Endothelial cell of umbilical vein (primary cell): ENCODE measurements around the gene OR6B2. TPM values are rescaled to one million over a fixed set of nuclear protein-coding genes. Genes with fewer than 3 reads are reported as not detected.

Source experiments
- BruUV-seq: library from RNA; stranded (reverse); fragments of 400-500 nt; replicated peaks from 2 replicates; lab custom pipeline; 2021; lab: Mats Ljungman, UMichigan
- CTCF ChIA-PET: fragments of 300-600, 350-600 bp; sonication (Branson Sonifier 250); formaldehyde crosslinking; loops from one replicate; lab custom pipeline; 2021; ENCODE audit warnings: antibody characterized with exemption, inconsistent platforms; lab: Charles Lee
- POLR2A ChIA-PET: fragments of 300-600, 350-600 bp; sonication (Branson Sonifier 250); formaldehyde crosslinking; loops from one replicate; lab custom pipeline; 2021; ENCODE audit warnings: antibody characterized with exemption, inconsistent platforms; lab: Charles Lee
- DNase-seq: peaks from one replicate; pipeline ENCODE4 v3.0.0-alpha.2; 2011; ENCODE audit warnings: low read depth, low spot score
- FAIRE-seq: peaks from 2 replicates; lab custom pipeline; 2011; peaks lifted over from hg19 to GRCh38; lab: Jason Lieb, UNC
- H2AFZ ChIP-seq: 2 replicates; pipeline ENCODE4 v1.6.0; 2012; ENCODE audit warnings: low read depth, low read length, control low read depth, inconsistent platforms
- H3K27ac ChIP-seq: 2 replicates; pipeline ENCODE4 v1.5.1; 2011; ENCODE audit warnings: low read depth, mild to moderate bottlenecking, control low read depth, low read length, moderate library complexity; ENCODE audit not compliant: insufficient read depth
- H3K27me3 ChIP-seq, 2 experiments: 2 replicates each; pipeline versions ENCODE4 v1.6.0 to v1.6.1; 2011; ENCODE audit warnings: low read length in 2 of 2, mixed read lengths in 1 of 2; ENCODE audit not compliant: control insufficient read depth in 2 of 2, insufficient read depth in 2 of 2
- H3K36me3 ChIP-seq, 2 experiments: 2 replicates in 1 of 2; 3 replicates in 1 of 2; pipeline ENCODE4 v1.5.1; 2011; ENCODE audit warnings: low read length in 2 of 2, mild to moderate bottlenecking in 1 of 2, moderate library complexity in 1 of 2; ENCODE audit not compliant: control insufficient read depth in 2 of 2, insufficient read depth in 2 of 2; ENCODE audit errors: extremely low read depth in 1 of 2
- H3K4me1 ChIP-seq: 3 replicates; pipeline ENCODE4 v1.5.1; 2011; ENCODE audit warnings: mild to moderate bottlenecking, low read length; ENCODE audit not compliant: control insufficient read depth, insufficient read depth; ENCODE audit errors: extremely low read depth
- H3K4me2 ChIP-seq: 2 replicates; pipeline ENCODE4 v1.6.1; 2011; ENCODE audit warnings: low read length, control low read depth, mixed read lengths; ENCODE audit not compliant: insufficient read depth
- H3K4me3 ChIP-seq, 3 experiments: fragments of 200-600 bp in 1 of 3; sonication (generic), shearing (Covaris generic) in 1 of 3; replicated peaks in 1 of 3; 2 replicates each; pipeline ENCODE4 v1.5.1; 2011 to 2016; ENCODE audit warnings: control low read depth in 3 of 3, low read length in 3 of 3, mild to moderate bottlenecking in 2 of 3, inconsistent platforms in 1 of 3, low read depth in 1 of 3, moderate library complexity in 1 of 3; ENCODE audit not compliant: insufficient read depth in 1 of 3
- H3K79me2 ChIP-seq: 2 replicates; pipeline ENCODE4 v1.6.0; 2012; ENCODE audit warnings: low read length, inconsistent platforms; ENCODE audit not compliant: control insufficient read depth, insufficient read depth
- H3K9ac ChIP-seq: replicated peaks from 2 replicates; pipeline ENCODE3; 2011; ENCODE audit warnings: low read length, control low read depth; ENCODE audit not compliant: insufficient read depth; ENCODE audit errors: extremely low read depth
- H3K9me1 ChIP-seq: replicated peaks from 3 replicates; pipeline ENCODE4 v1.6.0; 2011; ENCODE audit warnings: mild to moderate bottlenecking, low read length; ENCODE audit not compliant: control insufficient read depth, insufficient read depth; ENCODE audit errors: extremely low read depth
- H3K9me3 ChIP-seq: replicated peaks from 2 replicates; pipeline ENCODE4 v1.5.1; 2012; ENCODE audit warnings: low read length, inconsistent platforms; ENCODE audit not compliant: control insufficient read depth, insufficient read depth
- H4K20me1 ChIP-seq: replicated peaks from 2 replicates; pipeline ENCODE3; 2011; ENCODE audit warnings: mild to moderate bottlenecking, low read length; ENCODE audit not compliant: control insufficient read depth, insufficient read depth; ENCODE audit errors: extremely low read depth
- EZH2 ChIP-seq: IDR thresholded peaks from 2 replicates; pipeline ENCODE4 v1.6.1; 2012; ENCODE audit warnings: borderline replicate concordance, low read depth, mild to moderate bottlenecking, moderate library complexity, low read length, inconsistent platforms; ENCODE audit not compliant: severe bottlenecking
- FOS ChIP-seq: IDR thresholded peaks from 2 replicates; pipeline ENCODE4 v1.6.1; 2011; ENCODE audit warnings: mild to moderate bottlenecking, low read length, moderate library complexity, borderline replicate concordance; ENCODE audit not compliant: insufficient read depth
- GATA2 ChIP-seq: IDR thresholded peaks from 2 replicates; pipeline ENCODE4 v1.7.0; 2011; ENCODE audit warnings: low read depth, mild to moderate bottlenecking, moderate library complexity, mixed read lengths, low read length; ENCODE audit not compliant: insufficient read length, insufficient read depth
- JUN ChIP-seq: IDR thresholded peaks from 2 replicates; pipeline ENCODE4 v1.6.1; 2011; ENCODE audit warnings: borderline replicate concordance, low read depth; ENCODE audit not compliant: insufficient read length, insufficient read depth
- MYC ChIP-seq: IDR thresholded peaks from one replicate; pipeline ENCODE4 v1.6.1; 2011; ENCODE audit warnings: mild to moderate bottlenecking, low read depth, low read length
- POLR2A ChIP-seq: IDR thresholded peaks from 2 replicates; pipeline ENCODE4 v1.6.1; 2012; ENCODE audit warnings: low read depth, mild to moderate bottlenecking, control low read depth, low read length
- POLR2AphosphoS5 ChIP-seq: IDR thresholded peaks from 2 replicates; pipeline ENCODE4 v1.6.1; 2012; ENCODE audit warnings: low read depth, mild to moderate bottlenecking, control low read depth, low read length, moderate library complexity; ENCODE audit not compliant: insufficient read depth
- dilution Hi-C: fragments of 300-500 bp; cut with MboI; formaldehyde crosslinking; loops from one replicate; pipeline ENCODE4 v1.15.0; 2019; ENCODE audit warnings: low sequenced_read_pairs; ENCODE audit not compliant: extremely low pct_ligation_motif_present
- intact Hi-C: fragments of 100-400 bp; cut with micrococcal nuclease; formaldehyde crosslinking; loops from one replicate; pipeline ENCODE4 v1.10.0; 2022
- polyA plus RNA-seq, 4 experiments: library from polyadenylated mRNA; depleted of rRNA in 3 of 4; stranded (reverse) in 3 of 4; unstranded in 1 of 4; fragments of >200 nt; gene quantifications; 2 replicates each; pipeline versions ENCODE4 v1.2.1 to v1.2.3, GENCODE V29; 2011 to 2012; ENCODE audit warnings: missing spikeins in 1 of 4
- total RNA-seq: library from RNA; stranded (reverse); gene quantifications from 2 replicates; pipeline ENCODE4 v1.2.3, GENCODE V29; 2021
- TF ChIP-seq, protein P1 (sequence below), 2 donors: IDR thresholded peaks; 1 replicate in 1 of 2; 2 replicates in 1 of 2; pipeline ENCODE4 v1.5.1; 2011; ENCODE audit warnings: low read length in 2 of 2, mild to moderate bottlenecking in 2 of 2, moderate library complexity in 2 of 2, control low read depth in 1 of 2, inconsistent platforms in 1 of 2, low read depth in 1 of 2; ENCODE audit not compliant: insufficient read depth in 1 of 2; ENCODE audit errors: extremely low read depth in 1 of 2
- TF ChIP-seq, protein P2 (sequence below): IDR thresholded peaks from 2 replicates; pipeline ENCODE4 v1.6.1; 2011; ENCODE audit not compliant: insufficient read depth, insufficient read length

OR6B2 gene
- total and polyA plus RNA-seq, 2 donors (not counting 3 experiments of a cell fraction or from before 2014, with no cell fraction given) = not detected

DNA sequence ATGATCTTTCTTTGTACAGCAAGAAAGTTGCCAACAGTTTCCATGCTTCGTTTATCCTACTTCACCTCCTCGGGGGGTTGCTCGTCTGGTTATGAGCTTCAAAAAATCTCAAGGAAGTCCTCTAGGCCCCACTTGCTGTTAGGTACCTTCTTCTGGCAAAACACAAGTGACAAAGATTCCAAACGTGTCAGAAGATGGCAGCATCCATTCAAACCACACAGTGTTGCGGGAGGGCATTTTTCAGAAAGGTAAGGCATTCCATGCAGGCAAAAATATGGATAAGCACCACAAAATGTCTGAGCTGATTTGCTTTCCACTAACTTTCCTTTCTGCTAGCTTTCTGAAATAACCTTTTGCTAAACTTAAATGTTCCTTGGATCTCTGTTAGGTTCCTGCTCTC is 36.3 kb upstream of the OR6B2 start:
- CTCF ChIA-PET = interaction anchor here (1.0 to 1.7 kb wide), 3 partner anchors 9 to 77 kb away, joined by 4 to 5 read pairs (median 5); no protein-coding TSS in a partner anchor
- FAIRE-seq = no peak

More for the DNA sequence above, 36.3 kb upstream of the OR6B2 start:
- H4K20me1 ChIP-seq = no peaks in the 10 kb centered on the region
- no peak overlapping the region for H3K4me3 ChIP-seq
- BruUV-seq = no TSS peak
- no peaks in the 10 kb centered on the region for H3K9me1 ChIP-seq
- no peaks in the 10 kb centered on the region for H3K79me2 ChIP-seq
- H3K4me2 ChIP-seq = no peak overlapping the region
- H3K36me3 ChIP-seq = no peaks in the 10 kb centered on the region
- intact Hi-C loops (no loop called here), dilution Hi-C loops (no loop called here)
- DNase-seq = no peak
- no peaks in the 10 kb centered on the region for H3K9me3 ChIP-seq
- no peaks in the 10 kb centered on the region for H3K27me3 ChIP-seq
- no peak overlapping the region for H2AFZ ChIP-seq
- no peaks in the 10 kb centered on the region for H3K4me1 ChIP-seq
- no peak overlapping the region for H3K27ac ChIP-seq
- no peak for TF ChIP-seq FOS
- TF ChIP-seq EZH2 = no peak
- TF ChIP-seq JUN = no peak
- TF ChIP-seq, protein P1, sequence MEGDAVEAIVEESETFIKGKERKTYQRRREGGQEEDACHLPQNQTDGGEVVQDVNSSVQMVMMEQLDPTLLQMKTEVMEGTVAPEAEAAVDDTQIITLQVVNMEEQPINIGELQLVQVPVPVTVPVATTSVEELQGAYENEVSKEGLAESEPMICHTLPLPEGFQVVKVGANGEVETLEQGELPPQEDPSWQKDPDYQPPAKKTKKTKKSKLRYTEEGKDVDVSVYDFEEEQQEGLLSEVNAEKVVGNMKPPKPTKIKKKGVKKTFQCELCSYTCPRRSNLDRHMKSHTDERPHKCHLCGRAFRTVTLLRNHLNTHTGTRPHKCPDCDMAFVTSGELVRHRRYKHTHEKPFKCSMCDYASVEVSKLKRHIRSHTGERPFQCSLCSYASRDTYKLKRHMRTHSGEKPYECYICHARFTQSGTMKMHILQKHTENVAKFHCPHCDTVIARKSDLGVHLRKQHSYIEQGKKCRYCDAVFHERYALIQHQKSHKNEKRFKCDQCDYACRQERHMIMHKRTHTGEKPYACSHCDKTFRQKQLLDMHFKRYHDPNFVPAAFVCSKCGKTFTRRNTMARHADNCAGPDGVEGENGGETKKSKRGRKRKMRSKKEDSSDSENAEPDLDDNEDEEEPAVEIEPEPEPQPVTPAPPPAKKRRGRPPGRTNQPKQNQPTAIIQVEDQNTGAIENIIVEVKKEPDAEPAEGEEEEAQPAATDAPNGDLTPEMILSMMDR (IDR thresholded peaks at IDR 0.05; ENCODE audit: extremely low read depth in 1 of 2, insufficient read depth in 1 of 2, low read depth in 1 of 2, low read length in 2 of 2) = no peak
- no peak for TF ChIP-seq GATA2
- TF ChIP-seq POLR2A = no peak
- TF ChIP-seq, protein P2, sequence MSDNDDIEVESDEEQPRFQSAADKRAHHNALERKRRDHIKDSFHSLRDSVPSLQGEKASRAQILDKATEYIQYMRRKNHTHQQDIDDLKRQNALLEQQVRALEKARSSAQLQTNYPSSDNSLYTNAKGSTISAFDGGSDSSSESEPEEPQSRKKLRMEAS = no peak
- no peak for TF ChIP-seq MYC
- TF ChIP-seq POLR2AphosphoS5 = no peak
- POLR2A ChIA-PET = no interaction called here
- H3K9ac ChIP-seq = no peak overlapping the region
